GM12801 (cell line): ENCODE data around the gene TBC1D1.

ENCODE experiments used
- TF ChIP-seq, protein P1 (sequence below): IDR thresholded peaks from one replicate; pipeline ENCODE4 v1.5.1; 2011; ENCODE audit warnings: control low read depth; ENCODE audit not compliant: insufficient read length; ENCODE audit errors: extremely low read depth

Gene TBC1D1

DNA sequence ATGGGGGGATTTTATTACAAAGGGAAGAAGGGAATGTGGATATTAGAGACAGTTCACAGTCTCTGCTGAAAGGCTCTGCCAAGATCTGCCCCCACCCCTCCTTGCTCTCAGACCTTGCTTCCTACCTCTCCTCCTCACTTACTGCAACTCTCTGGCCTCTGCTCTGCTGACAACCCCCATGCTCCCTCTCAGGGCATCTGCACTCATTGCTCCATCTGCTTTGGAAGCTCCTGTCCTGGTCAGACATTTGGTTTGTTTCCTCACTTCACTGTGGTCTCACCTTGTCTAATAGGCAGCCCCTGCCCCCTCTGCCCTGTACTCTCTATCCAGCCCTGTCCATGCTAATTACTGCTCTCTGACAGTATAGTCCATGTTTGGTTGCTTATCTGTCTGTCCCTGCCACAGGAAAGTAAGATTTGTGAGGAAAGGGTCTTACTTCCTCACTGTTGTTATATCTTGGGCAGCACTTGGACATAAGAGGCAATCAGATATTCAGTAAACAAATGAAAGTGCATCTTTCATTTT is 258.6 kb downstream of the TBC1D1 start:
- TF ChIP-seq, protein P1, sequence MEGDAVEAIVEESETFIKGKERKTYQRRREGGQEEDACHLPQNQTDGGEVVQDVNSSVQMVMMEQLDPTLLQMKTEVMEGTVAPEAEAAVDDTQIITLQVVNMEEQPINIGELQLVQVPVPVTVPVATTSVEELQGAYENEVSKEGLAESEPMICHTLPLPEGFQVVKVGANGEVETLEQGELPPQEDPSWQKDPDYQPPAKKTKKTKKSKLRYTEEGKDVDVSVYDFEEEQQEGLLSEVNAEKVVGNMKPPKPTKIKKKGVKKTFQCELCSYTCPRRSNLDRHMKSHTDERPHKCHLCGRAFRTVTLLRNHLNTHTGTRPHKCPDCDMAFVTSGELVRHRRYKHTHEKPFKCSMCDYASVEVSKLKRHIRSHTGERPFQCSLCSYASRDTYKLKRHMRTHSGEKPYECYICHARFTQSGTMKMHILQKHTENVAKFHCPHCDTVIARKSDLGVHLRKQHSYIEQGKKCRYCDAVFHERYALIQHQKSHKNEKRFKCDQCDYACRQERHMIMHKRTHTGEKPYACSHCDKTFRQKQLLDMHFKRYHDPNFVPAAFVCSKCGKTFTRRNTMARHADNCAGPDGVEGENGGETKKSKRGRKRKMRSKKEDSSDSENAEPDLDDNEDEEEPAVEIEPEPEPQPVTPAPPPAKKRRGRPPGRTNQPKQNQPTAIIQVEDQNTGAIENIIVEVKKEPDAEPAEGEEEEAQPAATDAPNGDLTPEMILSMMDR: no peak

DNA sequence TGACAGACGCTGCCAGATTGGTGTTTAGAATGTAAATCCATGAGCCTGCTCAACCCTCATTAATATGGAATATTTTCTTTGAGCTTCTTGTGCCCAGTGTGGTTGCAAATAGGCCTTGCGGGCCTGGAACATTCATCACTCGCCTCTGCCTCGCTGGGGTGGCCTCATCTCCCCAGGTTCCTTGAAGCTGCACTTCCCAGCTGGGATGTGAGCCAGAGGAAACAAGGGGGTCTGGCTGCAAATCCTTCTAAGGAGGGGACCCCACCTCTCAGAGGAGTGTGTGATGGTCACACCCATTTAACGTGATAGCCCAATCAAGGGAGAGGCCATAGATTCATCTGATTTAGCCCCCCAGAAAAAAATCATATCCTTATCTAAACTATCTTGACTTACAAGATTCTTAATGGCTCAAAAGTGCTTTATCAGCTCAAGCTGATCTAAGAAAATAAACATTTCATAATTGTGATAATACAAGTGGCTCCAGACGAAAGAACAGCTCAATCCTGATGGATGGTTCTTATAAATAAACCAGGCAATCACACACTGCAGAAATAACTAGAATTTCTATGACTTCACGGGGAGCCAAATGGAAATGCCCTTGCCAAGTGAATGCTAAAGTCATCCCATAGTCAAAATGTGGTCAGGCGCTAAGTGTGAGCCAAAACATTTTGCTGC is 259.2 kb downstream of the TBC1D1 start:
- TF ChIP-seq, protein P1: no peak

DNA sequence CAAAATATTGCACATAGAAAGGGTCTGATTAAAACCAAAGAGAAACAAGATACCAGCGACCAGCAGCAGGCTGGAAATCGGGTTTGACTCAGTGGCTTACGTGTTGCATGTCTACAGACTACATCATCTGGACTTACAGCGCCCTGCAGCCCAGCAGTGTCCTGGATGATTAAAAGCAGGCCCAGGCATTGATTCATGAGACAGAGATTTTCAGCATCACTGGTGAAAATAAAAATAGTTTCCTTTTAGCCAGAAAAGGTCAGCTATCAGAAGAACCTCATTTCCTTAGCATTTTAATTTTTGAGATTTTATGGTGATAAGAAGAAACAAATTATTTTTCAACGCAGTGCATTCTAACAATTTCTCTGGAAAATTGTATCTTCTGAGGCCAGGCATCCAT is 259.9 kb downstream of the TBC1D1 start:
- TF ChIP-seq, protein P1: no peak

DNA sequence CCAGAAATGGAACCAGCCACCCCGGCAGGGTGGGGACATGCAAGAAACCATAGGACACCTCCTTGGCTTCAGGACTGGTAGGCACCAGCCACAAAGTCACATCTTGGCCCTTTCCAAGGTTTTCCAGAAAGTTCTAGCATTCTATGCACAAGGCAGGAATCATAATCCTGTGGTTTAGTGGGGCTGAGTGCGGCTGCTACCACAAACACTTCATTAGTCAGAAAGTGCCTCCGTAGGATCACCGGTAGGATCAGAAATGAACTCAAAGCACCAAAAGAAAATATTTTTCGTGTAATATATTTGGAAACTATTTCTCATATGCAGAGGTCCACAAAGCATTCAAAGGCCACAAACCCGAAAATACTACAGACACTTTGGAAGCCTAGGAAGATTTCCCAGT is 261.0 kb downstream of the TBC1D1 start:
- TF ChIP-seq, protein P1: no peak

DNA sequence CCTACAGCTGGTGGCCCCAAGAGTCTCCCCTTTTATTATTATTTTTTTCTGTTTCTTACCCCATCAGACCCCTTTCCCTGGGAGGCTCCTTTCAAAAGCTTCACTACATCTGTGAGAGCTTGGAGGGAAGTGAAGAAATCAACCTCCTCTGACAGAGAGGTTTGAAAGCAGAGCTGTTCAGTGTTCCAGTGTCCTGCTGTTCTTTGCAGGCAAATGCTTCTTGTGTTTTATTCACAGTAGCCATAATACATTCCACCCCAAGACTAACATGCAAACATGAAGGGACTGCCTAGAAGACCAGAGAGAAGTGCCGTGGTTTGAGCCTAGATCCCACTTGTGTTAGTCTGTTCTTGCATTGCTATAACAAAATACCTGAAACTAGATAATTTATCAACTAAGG is 261.4 kb downstream of the TBC1D1 start:
- TF ChIP-seq, protein P1: no peak

DNA sequence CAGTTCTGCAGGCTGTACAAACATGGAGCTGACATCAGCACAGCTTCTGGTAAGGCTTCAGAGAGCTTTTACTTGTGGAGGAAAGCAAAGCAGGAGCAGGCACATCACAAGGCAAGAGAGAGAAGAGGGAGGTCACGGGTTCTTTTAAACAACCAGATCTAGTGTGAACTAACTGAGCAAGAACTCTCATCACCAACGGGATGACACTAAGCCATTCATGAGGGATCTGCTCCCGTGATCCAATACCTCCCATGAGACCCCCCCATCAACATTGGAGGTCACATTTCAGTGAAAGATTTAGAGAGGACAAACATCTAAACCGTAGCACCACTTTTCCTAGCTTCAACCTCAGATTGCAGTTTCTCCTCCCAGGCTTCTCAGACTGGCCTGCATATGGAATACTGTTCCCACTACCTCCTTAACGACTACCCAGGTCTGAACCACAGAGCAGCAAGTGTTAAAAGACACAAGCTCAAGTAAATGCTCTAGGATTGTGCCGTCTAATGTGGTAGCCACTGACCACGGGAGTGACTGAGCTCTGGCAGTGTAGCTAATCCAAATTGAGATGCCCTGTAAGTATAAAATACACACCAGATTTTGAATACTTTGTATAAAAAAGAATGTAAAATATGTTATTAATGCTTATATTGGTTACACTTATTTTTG is 262.0 kb downstream of the TBC1D1 start:
- TF ChIP-seq, protein P1: no peak

DNA sequence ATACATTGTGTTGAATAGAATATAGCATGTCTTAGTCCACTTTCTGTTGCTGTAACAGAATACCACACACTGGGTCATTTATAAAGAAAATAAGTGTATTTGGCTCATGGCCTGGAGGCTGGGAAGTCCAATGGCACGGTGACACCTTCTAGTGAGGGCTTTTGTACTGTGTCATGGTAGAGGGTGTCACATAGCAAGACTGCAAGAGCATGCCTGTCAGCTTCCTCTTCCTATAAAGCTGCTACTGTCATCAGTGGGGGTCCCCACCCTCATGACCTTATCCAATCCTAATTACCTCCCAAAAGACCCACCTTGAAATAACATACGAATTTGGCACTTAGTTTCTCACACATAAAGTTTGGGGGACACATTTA is 262.5 kb downstream of the TBC1D1 start:
- TF ChIP-seq, protein P1: no peak
